Cerebellar cortex (tissue), 1 donor: ENCODE data around the gene BPIFB6.

ENCODE experiments used
- DNase-seq: peaks from one replicate; pipeline ENCODE4 v3.0.0-alpha.2; 2015; ENCODE audit warnings: low spot score

BPIFB6 gene

GRCh38 chr20:33002087-33002808 is 29.2 kb upstream of the BPIFB6 start:
- no peak for DNase-seq

- no peak for DNase-seq
Observed at GRCh38 chr20:33004141-33004751, 27.2 kb upstream of the BPIFB6 start, which contains the start of gene SUN5. Gene SUN5, minus strand, starts transcription at chr20:33004433. Its CDS starts 93 bp downstream, at chr20:33004340.

- peak; percentile 20 for DNase-seq
Observed at GRCh38 chr20:33005132-33005566, 26.3 kb upstream of the BPIFB6 start.

GRCh38 chr20:33005908-33006775 is 25.3 kb upstream of the BPIFB6 start:
- DNase-seq: no peak

GRCh38 chr20:33006776-33007375 is 24.6 kb upstream of the BPIFB6 start:
- DNase-seq: no peak

- DNase-seq: no peak
Observed at GRCh38 chr20:33007376-33008335, 23.8 kb upstream of the BPIFB6 start, which contains the start of gene BPIFB2. Gene BPIFB2, plus strand, starts transcription at chr20:33007704. Its CDS starts 871 bp downstream, at chr20:33008575.

GRCh38 chr20:33008336-33009213 is 22.9 kb upstream of the BPIFB6 start:
- DNase-seq: no peak

- no peak for DNase-seq
Observed at GRCh38 chr20:33009214-33010132, 22.0 kb upstream of the BPIFB6 start.

- no peak for DNase-seq
Observed at GRCh38 chr20:33010133-33010504, 21.3 kb upstream of the BPIFB6 start.

- DNase-seq: no peak
Observed at GRCh38 chr20:33010674-33011449, 20.6 kb upstream of the BPIFB6 start.

GRCh38 chr20:33012327-33013189 is 18.9 kb upstream of the BPIFB6 start:
- no peak for DNase-seq

GRCh38 chr20:33013701-33014326 is 17.6 kb upstream of the BPIFB6 start:
- DNase-seq: no peak

GRCh38 chr20:33014336-33015113 is 16.9 kb upstream of the BPIFB6 start:
- DNase-seq: no peak

GRCh38 chr20:33015114-33015484 is 16.3 kb upstream of the BPIFB6 start:
- no peak for DNase-seq

GRCh38 chr20:33015700-33016580 is 15.5 kb upstream of the BPIFB6 start:
- no peak for DNase-seq
